ENCODE data around the gene KIAA1549.

GRCh38 chr7:138970952-138971351 is 10.2 kb downstream of the KIAA1549 start:
- TF ChIP-seq EZH2 (IDR thresholded peaks at IDR 0.05): no peak
- TF ChIP-seq FOXP2 (optimal IDR thresholded peaks at IDR 0.05; ENCODE audit: control extremely low read depth, extremely low read length, insufficient read depth): no peak
- no peak for TF ChIP-seq POLR2AphosphoS5 (IDR thresholded peaks at IDR 0.05; ENCODE audit: borderline replicate concordance, low read depth, low read length)
